HG03139 (cell line): Measurements from ENCODE around the gene CCNB1IP1.
"Not testable (repeated sequence)": the region's sequence is repeated elsewhere in the genome, so short reads cannot be mapped to it uniquely, and the experiment has no call there.

Experiments
- ATAC-seq: cut with Tn5 transposase; IDR thresholded peaks from one replicate; pipeline ENCODE4 v1.9.1; 2021; ENCODE audit not compliant: unreplicated experiment

Gene CCNB1IP1

GRCh38 chr14:20333494-20333841 is 389 bp upstream of the CCNB1IP1 start:
- peak; percentile 5 for ATAC-seq

- no peak for ATAC-seq
These were observed 670 bp downstream of the CCNB1IP1 start for GRCh38 chr14:20332431-20332787.

GRCh38 chr14:20331053-20331613 is 1.9 kb downstream of the CCNB1IP1 start:
- no peak for ATAC-seq

GRCh38 chr14:20329355-20329754 is 3.7 kb downstream of the CCNB1IP1 start:
- ATAC-seq, result no peak

- ATAC-seq, result no peak
These were observed 4.4 kb downstream of the CCNB1IP1 start for GRCh38 chr14:20328705-20329104.

- ATAC-seq, result no peak
These were observed 5.8 kb downstream of the CCNB1IP1 start for GRCh38 chr14:20327005-20327869.

GRCh38 chr14:20317720-20318119 is 15.4 kb downstream of the CCNB1IP1 start:
- ATAC-seq, result no peak

GRCh38 chr14:20314026-20314425 is 19.1 kb downstream of the CCNB1IP1 start:
- ATAC-seq, result no peak

- no peak for ATAC-seq
These were observed 27.0 kb downstream of the CCNB1IP1 start for GRCh38 chr14:20306079-20306423.

- peak; percentile 88 for ATAC-seq
These were observed 27.6 kb downstream of the CCNB1IP1 start, which contains the start of gene TTC5 for GRCh38 chr14:20305265-20306078. Gene TTC5, minus strand, starts transcription at chr14:20305951. Its CDS starts 14 bp downstream, at chr14:20305937.

GRCh38 chr14:20302042-20302755 is 30.9 kb downstream of the CCNB1IP1 start:
- ATAC-seq, result no peak

GRCh38 chr14:20295067-20295466 is 38.0 kb downstream of the CCNB1IP1 start:
- ATAC-seq, result no peak

GRCh38 chr14:20294636-20295035 is 38.4 kb downstream of the CCNB1IP1 start:
- no peak for ATAC-seq

GRCh38 chr14:20281998-20282397 is 51.1 kb downstream of the CCNB1IP1 start:
- not testable (repeated sequence) for ATAC-seq

- not testable (repeated sequence) for ATAC-seq
These were observed 52.8 kb downstream of the CCNB1IP1 start for GRCh38 chr14:20280265-20280664.

- no peak for ATAC-seq
These were observed 54.7 kb downstream of the CCNB1IP1 start for GRCh38 chr14:20278414-20278813.

- no peak for ATAC-seq
These were observed 55.7 kb downstream of the CCNB1IP1 start for GRCh38 chr14:20277409-20277808.

GRCh38 chr14:20274062-20274461 is 59.0 kb downstream of the CCNB1IP1 start:
- ATAC-seq, result no peak

- ATAC-seq, result not testable (repeated sequence)
These were observed 68.7 kb downstream of the CCNB1IP1 start for GRCh38 chr14:20264361-20264760.

- ATAC-seq, result no peak
These were observed 70.4 kb downstream of the CCNB1IP1 start for GRCh38 chr14:20262642-20263128.
